ENCODE data around the gene SLC12A6.
A peak's percentile ranks its signal among the peaks of the same experiment; 100 is the strongest.
"Not testable (repeated sequence)": the region's sequence is repeated elsewhere in the genome, so short reads cannot be mapped to it uniquely, and the experiment has no call there.

Gene SLC12A6

GRCh38 chr15:34239151-34239808 lies 98.3 kb downstream of the SLC12A6 start:
- in situ Hi-C loops (cut with HindIII; ENCODE audit: low pct_ligation_motif_present, low pct_unique_long_range_greater_than_20kb, low sequenced_read_pairs) = no loop called here
- peak; percentile 83 for DNase-seq

- in situ Hi-C loops (cut with HindIII; ENCODE audit: low pct_ligation_motif_present, low pct_unique_long_range_greater_than_20kb, low sequenced_read_pairs) = no loop called here
- no peak for DNase-seq
Measured at GRCh38 chr15:34233614-34234013, 104.0 kb downstream of the SLC12A6 start.

GRCh38 chr15:34223904-34224596 lies 113.5 kb downstream of the SLC12A6 start:
- in situ Hi-C loops (cut with HindIII; ENCODE audit: low pct_ligation_motif_present, low pct_unique_long_range_greater_than_20kb, low sequenced_read_pairs) = no loop called here
- DNase-seq = peak; percentile 14

- DNase-seq = peak; percentile 56
- in situ Hi-C loops (cut with HindIII; ENCODE audit: low pct_ligation_motif_present, low pct_unique_long_range_greater_than_20kb, low sequenced_read_pairs) = no loop called here
Measured at GRCh38 chr15:34217587-34218225, 119.9 kb downstream of the SLC12A6 start.

- in situ Hi-C loops (cut with HindIII; ENCODE audit: low pct_ligation_motif_present, low pct_unique_long_range_greater_than_20kb, low sequenced_read_pairs) = no loop called here
Measured at GRCh38 chr15:34216527-34217270, 120.9 kb downstream of the SLC12A6 start.

GRCh38 chr15:34214135-34214534 lies 123.4 kb downstream of the SLC12A6 start:
- no peak for DNase-seq
- in situ Hi-C loops (cut with HindIII; ENCODE audit: low pct_ligation_motif_present, low pct_unique_long_range_greater_than_20kb, low sequenced_read_pairs) = no loop called here

More at GRCh38 chr15:34216527-34217270, 120.9 kb downstream of the SLC12A6 start:
- DNase-seq = no peak

GRCh38 chr15:34213690-34214089 lies 123.9 kb downstream of the SLC12A6 start:
- in situ Hi-C loops (cut with HindIII; ENCODE audit: low pct_ligation_motif_present, low pct_unique_long_range_greater_than_20kb, low sequenced_read_pairs) = no loop called here
- DNase-seq = no peak

GRCh38 chr15:34209421-34210282 lies 127.9 kb downstream of the SLC12A6 start, which contains the start of gene KATNBL1:
Gene KATNBL1, minus strand, starts transcription at chr15:34210096. Its CDS starts 46,420 bp downstream, at chr15:34163676.
- DNase-seq = peak; percentile 93
- in situ Hi-C loops (cut with HindIII; ENCODE audit: low pct_ligation_motif_present, low pct_unique_long_range_greater_than_20kb, low sequenced_read_pairs) = no loop called here

GRCh38 chr15:34206011-34206410 lies 131.6 kb downstream of the SLC12A6 start:
- in situ Hi-C loops (cut with HindIII; ENCODE audit: low pct_ligation_motif_present, low pct_unique_long_range_greater_than_20kb, low sequenced_read_pairs) = no loop called here
- DNase-seq = peak; percentile 16

GRCh38 chr15:34203936-34204335 lies 133.6 kb downstream of the SLC12A6 start:
- in situ Hi-C loops (cut with HindIII; ENCODE audit: low pct_ligation_motif_present, low pct_unique_long_range_greater_than_20kb, low sequenced_read_pairs) = no loop called here
- no peak for DNase-seq

GRCh38 chr15:34203305-34203704 lies 134.3 kb downstream of the SLC12A6 start:
- DNase-seq = no peak
- in situ Hi-C loops (cut with HindIII; ENCODE audit: low pct_ligation_motif_present, low pct_unique_long_range_greater_than_20kb, low sequenced_read_pairs) = no loop called here

GRCh38 chr15:34193272-34193671 lies 144.3 kb downstream of the SLC12A6 start:
- in situ Hi-C loops (cut with HindIII; ENCODE audit: low pct_ligation_motif_present, low pct_unique_long_range_greater_than_20kb, low sequenced_read_pairs); DNase-seq: not testable (repeated sequence)

GRCh38 chr15:34188711-34189110 lies 148.9 kb downstream of the SLC12A6 start:
- in situ Hi-C loops (cut with HindIII; ENCODE audit: low pct_ligation_motif_present, low pct_unique_long_range_greater_than_20kb, low sequenced_read_pairs) = no loop called here
- DNase-seq = no peak

GRCh38 chr15:34185666-34186065 lies 151.9 kb downstream of the SLC12A6 start:
- in situ Hi-C loops (cut with HindIII; ENCODE audit: low pct_ligation_motif_present, low pct_unique_long_range_greater_than_20kb, low sequenced_read_pairs) = no loop called here
- no peak for DNase-seq

- in situ Hi-C loops (cut with HindIII; ENCODE audit: low pct_ligation_motif_present, low pct_unique_long_range_greater_than_20kb, low sequenced_read_pairs) = no loop called here
- peak; percentile 28 for DNase-seq
Measured at GRCh38 chr15:34182942-34183341, 154.6 kb downstream of the SLC12A6 start.

Data from ACHN (cell line).